ENCODE measurements around the gene FAM161A.

Gene FAM161A

GRCh38 chr2:61785583-61785982 lies 68.3 kb downstream of the FAM161A start:
- H4K20me1 ChIP-seq (ENCODE audit: control insufficient read depth, insufficient read depth, low read depth, low read length): no peaks in the 10 kb centered on the region
- no peaks in the 10 kb centered on the region for H3K9me3 ChIP-seq (ENCODE audit: control insufficient read depth, insufficient read depth, low read length)
- H3K27me3 ChIP-seq (ENCODE audit: control insufficient read depth, low read length): 0 out of 2 replicates have a peak, but pooled peaks cover 6% of the 10 kb centered on the region
- no peak for TF ChIP-seq EZH2phosphoT487 (IDR thresholded peaks at IDR 0.05; ENCODE audit: borderline replicate concordance, low read length)
- TF ChIP-seq CTCF (IDR thresholded peaks at IDR 0.05; ENCODE audit: low read depth, low read length, poor library complexity, severe bottlenecking): no peak
- H3K36me3 ChIP-seq (ENCODE audit: control insufficient read depth, low read length): no peaks in the 10 kb centered on the region
- no peaks in the 10 kb centered on the region for H3K9me2 ChIP-seq (replicated peaks; ENCODE audit: control insufficient read depth, low read length)
- no peaks in the 10 kb centered on the region for H3F3A ChIP-seq (ENCODE audit: control insufficient read depth, insufficient read depth)
- H3K79me2 ChIP-seq (ENCODE audit: control insufficient read depth, low read length): no peaks in the 10 kb centered on the region
- H3K4me2 ChIP-seq (ENCODE audit: low read length): no peak overlapping the region
- H3K4me1 ChIP-seq (ENCODE audit: control insufficient read depth, low read length): no peaks in the 10 kb centered on the region
- H3K4me3 ChIP-seq (ENCODE audit: low read length): no peak overlapping the region
- H3K27ac ChIP-seq (ENCODE audit: low read depth, low read length): no peak overlapping the region

- Histone ChIP-seq H3K27me3 (ENCODE audit: control insufficient read depth, low read length) (0 out of 2 replicates have a peak, but pooled peaks cover 6% of the 10 kb centered on the region), H3K9me3 (ENCODE audit: control insufficient read depth, insufficient read depth, low read length) (no peaks in the 10 kb centered on the region), H3F3A (ENCODE audit: control insufficient read depth, insufficient read depth) (no peaks in the 10 kb centered on the region), H3K36me3 (ENCODE audit: control insufficient read depth, low read length) (no peaks in the 10 kb centered on the region), H3K79me2 (ENCODE audit: control insufficient read depth, low read length) (no peaks in the 10 kb centered on the region), H3K9me2 (replicated peaks; ENCODE audit: control insufficient read depth, low read length) (no peaks in the 10 kb centered on the region), H3K27ac (ENCODE audit: low read depth, low read length) (no peak overlapping the region), H3K4me2 (ENCODE audit: low read length) (no peak overlapping the region), H3K4me1 (ENCODE audit: control insufficient read depth, low read length) (no peaks in the 10 kb centered on the region), H4K20me1 (ENCODE audit: control insufficient read depth, insufficient read depth, low read depth, low read length) (no peaks in the 10 kb centered on the region), H3K4me3 (ENCODE audit: low read length) (no peak overlapping the region)
- no peak for TF ChIP-seq CTCF (IDR thresholded peaks at IDR 0.05; ENCODE audit: low read depth, low read length, poor library complexity, severe bottlenecking)
- no peak for TF ChIP-seq EZH2phosphoT487 (IDR thresholded peaks at IDR 0.05; ENCODE audit: borderline replicate concordance, low read length)
Observed at GRCh38 chr2:61784643-61785042, 69.2 kb downstream of the FAM161A start.

GRCh38 chr2:61775956-61776570 lies 77.8 kb downstream of the FAM161A start:
- TF ChIP-seq CTCF (IDR thresholded peaks at IDR 0.05; ENCODE audit: low read depth, low read length, poor library complexity, severe bottlenecking) (no peak), EZH2phosphoT487 (IDR thresholded peaks at IDR 0.05; ENCODE audit: borderline replicate concordance, low read length) (no peak)
- Histone ChIP-seq H3K4me1 (ENCODE audit: control insufficient read depth, low read length) (peaks cover 22% of the 10 kb centered on the region), H3K4me3 (ENCODE audit: low read length) (peak overlapping the region; percentile 56), H3K27me3 (ENCODE audit: control insufficient read depth, low read length) (no peaks in the 10 kb centered on the region), H3K9me3 (ENCODE audit: control insufficient read depth, insufficient read depth, low read length) (no peaks in the 10 kb centered on the region), H3K9me2 (replicated peaks; ENCODE audit: control insufficient read depth, low read length) (no peaks in the 10 kb centered on the region), H3F3A (ENCODE audit: control insufficient read depth, insufficient read depth) (no peaks in the 10 kb centered on the region), H3K4me2 (ENCODE audit: low read length) (peak overlapping the region; percentile 70), H3K27ac (ENCODE audit: low read depth, low read length) (peak overlapping the region; percentile 33; the same call in 1 of the 2 replicates), H4K20me1 (ENCODE audit: control insufficient read depth, insufficient read depth, low read depth, low read length) (no peaks in the 10 kb centered on the region), H3K36me3 (ENCODE audit: control insufficient read depth, low read length) (no peaks in the 10 kb centered on the region), H3K79me2 (ENCODE audit: control insufficient read depth, low read length) (no peaks in the 10 kb centered on the region)
